HepG2 (cell line): Measurements from ENCODE around the gene TMEM131. TPM values are rescaled to one million over a fixed set of nuclear protein-coding genes. Genes with fewer than 3 reads are reported as not detected.

Experiments used
- ATAC-seq: fragments of 200-7000 bp; cut with Tn5 transposase; 3 replicates; pipeline ENCODE4 v1.9.1; 2020; ENCODE audit warnings: mild to moderate bottlenecking, moderate library complexity
- BruUV-seq: library from RNA; stranded (reverse); fragments of 400-500 nt; replicated peaks from 2 replicates; lab custom pipeline; 2021; lab: Mats Ljungman, UMichigan
- CTCF ChIA-PET: fragments of 300-600 bp; formaldehyde crosslinking; extraction: SDS; loops from one replicate; lab custom pipeline; 2021; ENCODE audit warnings: low total read pairs, inconsistent platforms, low intra/inter-chr PET ratio; lab: Yijun Ruan, JAX
- POLR2A ChIA-PET: fragments of 350-600 bp; sonication (Branson Sonifier 250); formaldehyde crosslinking; loops from one replicate; lab custom pipeline; 2020; ENCODE audit warnings: antibody characterized with exemption, inconsistent platforms; lab: Yijun Ruan, JAX
- DNase-seq: peaks from one replicate; pipeline ENCODE4 v3.0.0-alpha.2; 2015; ENCODE audit warnings: low spot score
- FAIRE-seq: peaks from 3 replicates; lab custom pipeline; 2011; peaks lifted over from hg19 to GRCh38; lab: Jason Lieb, UNC
- H2AFZ ChIP-seq: one replicate; pipeline ENCODE4 v1.6.1; 2011; ENCODE audit warnings: low read length, inconsistent platforms
- H3K27ac ChIP-seq: fragments of 300-600 bp; 3 replicates; pipeline ENCODE4 v1.8.0; 2011; ENCODE audit warnings: mixed run types, mild to moderate bottlenecking, mixed read lengths, low read length, inconsistent platforms; ENCODE audit not compliant: insufficient read depth; ENCODE audit errors: extremely low read length
- H3K27me3 ChIP-seq, 2 experiments: fragments of 200-600 bp in 1 of 2; 2 replicates in 1 of 2; 3 replicates in 1 of 2; pipeline versions ENCODE4 v1.6.0 to v1.8.0; 2011; ENCODE audit warnings: low read length in 2 of 2, mild to moderate bottlenecking in 2 of 2, moderate library complexity in 2 of 2, inconsistent platforms in 1 of 2; ENCODE audit not compliant: insufficient read depth in 2 of 2, control insufficient read depth in 1 of 2
- H3K36me3 ChIP-seq, 2 experiments: fragments of 200-600 bp in 1 of 2; replicated peaks in 1 of 2; 2 replicates in 1 of 2; 3 replicates in 1 of 2; pipeline versions ENCODE4 v1.5.1 to v1.8.0; 2011; ENCODE audit warnings: low read length in 2 of 2, inconsistent platforms in 1 of 2; ENCODE audit not compliant: insufficient read depth in 2 of 2, control insufficient read depth in 1 of 2
- H3K4me1 ChIP-seq: 2 replicates; pipeline ENCODE4 v1.5.1; 2012; ENCODE audit warnings: low read length, inconsistent platforms; ENCODE audit not compliant: insufficient read depth
- H3K4me2 ChIP-seq: 2 replicates; pipeline ENCODE4 v1.6.0; 2011; ENCODE audit warnings: low read depth, low read length, inconsistent platforms
- H3K4me3 ChIP-seq, 3 experiments: fragments of 200-600 bp in 1 of 3; sonication (generic), shearing (Covaris generic) in 1 of 3; replicated peaks in 1 of 3; 2 replicates each; pipeline ENCODE4 v1.5.1; 2011 to 2016; ENCODE audit warnings: low read length in 3 of 3, inconsistent platforms in 2 of 3, low read depth in 2 of 3, mild to moderate bottlenecking in 2 of 3, control low read depth in 1 of 3, mixed read lengths in 1 of 3; ENCODE audit not compliant: insufficient read depth in 1 of 3
- H3K79me2 ChIP-seq: one replicate; pipeline ENCODE4 v1.6.1; 2011; ENCODE audit warnings: low read length, inconsistent platforms; ENCODE audit not compliant: insufficient read depth
- H3K9ac ChIP-seq: 2 replicates; pipeline ENCODE4 v1.6.0; 2011; ENCODE audit warnings: mild to moderate bottlenecking, low read depth, low read length, inconsistent platforms; ENCODE audit not compliant: insufficient read depth
- H3K9me3 ChIP-seq: 2 replicates; pipeline ENCODE4 v1.5.1; 2012; ENCODE audit warnings: mild to moderate bottlenecking, low read length
- H4K20me1 ChIP-seq: 2 replicates; pipeline ENCODE4 v1.6.0; 2011; ENCODE audit warnings: inconsistent platforms, mild to moderate bottlenecking, low read length, moderate library complexity; ENCODE audit not compliant: insufficient read depth
- ATF7 ChIP-seq, 2 experiments: fragments of 450-650 bp in 1 of 2; sonication (generic) in 1 of 2; formaldehyde crosslinking in 1 of 2; IDR thresholded peaks; 2 replicates each; pipeline versions ENCODE4 v1.4.0 to v1.6.1; 2016 to 2020; ENCODE audit warnings: antibody characterized with exemption in 1 of 2, mild to moderate bottlenecking in 1 of 2, missing genetic modification reagents in 1 of 2
- ELF3 ChIP-seq: IDR thresholded peaks from 2 replicates; pipeline ENCODE4 v1.6.1; 2016; ENCODE audit warnings: missing genetic modification reagents, missing compliant biosample characterization
- GATA4 ChIP-seq: sonication (generic); IDR thresholded peaks from 2 replicates; pipeline ENCODE4 v1.6.1; 2016; ENCODE audit warnings: antibody characterized with exemption, low read depth, borderline replicate concordance
- PAF1 ChIP-seq: IDR thresholded peaks from 2 replicates; pipeline ENCODE4 v1.6.1; 2016; ENCODE audit warnings: missing genetic modification reagents, missing compliant biosample characterization
- RARG ChIP-seq: sonication (generic); formaldehyde crosslinking; IDR thresholded peaks from 2 replicates; pipeline ENCODE4 v1.4.0; 2020; ENCODE audit warnings: low read depth, mild to moderate bottlenecking, missing genetic modification reagents
- SMARCE1 ChIP-seq: fragments of 450-650 bp; IDR thresholded peaks from 2 replicates; pipeline ENCODE4 v1.6.1; 2017; ENCODE audit warnings: borderline replicate concordance
- SP2 ChIP-seq: sonication (generic); formaldehyde crosslinking; IDR thresholded peaks from 2 replicates; pipeline ENCODE4 v1.5.1; 2020; ENCODE audit warnings: mild to moderate bottlenecking, missing genetic modification reagents
- STAG1 ChIP-seq: sonication (generic); formaldehyde crosslinking; IDR thresholded peaks from 2 replicates; pipeline ENCODE4 v1.4.0; 2020; ENCODE audit warnings: missing genetic modification reagents
- TCF7L2 ChIP-seq: IDR thresholded peaks from 2 replicates; pipeline ENCODE4 v1.6.1; 2011; ENCODE audit warnings: mild to moderate bottlenecking, low read depth, low read length, moderate library complexity
- ZBTB7A ChIP-seq: sonication (generic); formaldehyde crosslinking; IDR thresholded peaks from 2 replicates; pipeline ENCODE4 v1.8.0; 2022; ENCODE audit warnings: mild to moderate bottlenecking, missing genetic modification reagents
- ZFY ChIP-seq: sonication (generic); formaldehyde crosslinking; IDR thresholded peaks from 2 replicates; pipeline ENCODE4 v1.4.0; 2020; ENCODE audit warnings: missing genetic modification reagents
- ZNF260 ChIP-seq: sonication (generic); formaldehyde crosslinking; IDR thresholded peaks from 2 replicates; pipeline ENCODE4 v1.4.0; 2020; ENCODE audit warnings: missing genetic modification reagents, low read depth, mild to moderate bottlenecking, borderline replicate concordance
- ZNF451 ChIP-seq: sonication (generic); formaldehyde crosslinking; IDR thresholded peaks from 2 replicates; pipeline ENCODE4 v1.5.0; 2020; ENCODE audit warnings: mild to moderate bottlenecking, missing genetic modification reagents
- ZNF709 ChIP-seq: sonication (generic); formaldehyde crosslinking; IDR thresholded peaks from 2 replicates; pipeline ENCODE4 v1.5.0; 2020; ENCODE audit warnings: mild to moderate bottlenecking, missing genetic modification reagents
- WGBS: methylation state at CpG from one replicate; pipeline ENCODE4 v1.1.6; 2017; ENCODE audit warnings: low lambda C conversion rate; 5-methylcytosine and 5-hydroxymethylcytosine counted together
- in situ Hi-C: cut with HindIII; loops from 2 replicates; pipeline ENCODE4 v1.10.0; 2017; ENCODE audit warnings: low pct_unique_long_range_greater_than_20kb; ENCODE audit not compliant: extremely low pct_ligation_motif_present
- intact Hi-C: fragments of 100-400 bp; cut with micrococcal nuclease; formaldehyde crosslinking; loops from one replicate; pipeline ENCODE4 v1.10.0; 2022; ENCODE audit not compliant: unreplicated experiment
- polyA plus RNA-seq, 8 experiments: library from polyadenylated mRNA; depleted of rRNA in 3 of 8; stranded (reverse) in 7 of 8; unstranded in 1 of 8; fragments of >200 nt; fragmentation: Illumina TruSeq in 4 of 8; extraction: Trizol in 4 of 8; gene quantifications; 2 replicates each; pipeline versions ENCODE4 v1.2.1 to v1.2.3, GENCODE V29; 2011 to 2016; ENCODE audit warnings: low read depth in 4 of 8, missing spikeins in 1 of 8, mixed read lengths in 1 of 8; ENCODE audit not compliant: insufficient read depth in 1 of 8
- total RNA-seq, 5 experiments: library from RNA; depleted of rRNA; stranded (reverse); fragments of >200 nt; fragmentation: Illumina TruSeq; extraction: Trizol; gene quantifications; 2 replicates each; pipeline ENCODE4 v1.2.3, GENCODE V29; 2016; ENCODE audit warnings: low read depth in 1 of 5
- TF ChIP-seq, protein P1 (sequence below): sonication (generic); formaldehyde crosslinking; IDR thresholded peaks from 2 replicates; pipeline ENCODE4 v1.5.0; 2020; ENCODE audit warnings: mild to moderate bottlenecking, missing genetic modification reagents
- TF ChIP-seq, protein P2 (sequence below): sonication (generic); formaldehyde crosslinking; IDR thresholded peaks from 2 replicates; pipeline ENCODE4 v1.8.0; 2022; ENCODE audit warnings: missing genetic modification reagents, mild to moderate bottlenecking, borderline replicate concordance
- TF ChIP-seq, protein P3 (sequence below): sonication (generic); formaldehyde crosslinking; IDR thresholded peaks from 2 replicates; pipeline ENCODE4 v1.5.1; 2020; ENCODE audit warnings: mild to moderate bottlenecking, moderate library complexity, missing genetic modification reagents
- TF ChIP-seq, protein P4 (sequence below): sonication (generic); formaldehyde crosslinking; IDR thresholded peaks from 2 replicates; pipeline ENCODE4 v1.4.0; 2020; ENCODE audit warnings: missing genetic modification reagents, borderline replicate concordance

TMEM131 gene
- total and polyA plus RNA-seq, 2 of the 13 experiments (the other 11 are each of a cell fraction or from before 2014, with no cell fraction given): 17.9 to 19.5 TPM

DNA sequence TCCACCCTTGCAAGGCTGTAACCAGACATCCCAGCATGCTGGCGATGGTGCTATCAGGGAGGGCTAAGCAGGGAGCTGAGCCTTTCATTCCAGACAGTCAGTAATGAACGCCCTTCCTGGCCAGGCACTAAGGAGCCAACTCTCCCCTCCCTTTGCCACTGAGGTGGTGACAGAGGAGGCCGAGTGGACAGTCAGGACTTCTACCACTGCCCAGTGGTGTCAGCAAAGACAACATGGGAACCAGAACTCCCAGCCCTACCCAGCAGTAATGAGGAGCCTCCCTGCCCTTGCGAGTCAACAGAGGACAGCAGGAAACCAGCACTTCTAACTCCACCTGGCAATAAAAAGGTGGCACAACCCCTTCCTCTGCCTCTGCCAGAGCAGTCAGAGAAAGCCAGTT is 213.8 kb downstream of the TMEM131 start:
- CTCF ChIA-PET: no interaction called here

More for the DNA sequence above, 213.8 kb downstream of the TMEM131 start:
- no peaks in the 10 kb centered on the region for H3K27me3 ChIP-seq
- H3K9ac ChIP-seq: no peak overlapping the region
- ATAC-seq (no peak), DNase-seq (no peak), FAIRE-seq (no peak)
- no peak overlapping the region for H3K4me3 ChIP-seq
- intact Hi-C loops (no loop called here), in situ Hi-C loops (no loop called here)
- peaks cover 2 to 9% of the 10 kb centered on the region in 2 experiments; a peak in 3 of 5 replicates for H3K36me3 ChIP-seq
- H3K79me2 ChIP-seq: no peaks in the 10 kb centered on the region
- H3K4me1 ChIP-seq: no peaks in the 10 kb centered on the region
- BruUV-seq: no TSS peak
- no peaks in the 10 kb centered on the region for H4K20me1 ChIP-seq
- H3K4me2 ChIP-seq: no peak overlapping the region
- H2AFZ ChIP-seq: no peak overlapping the region
- no peak overlapping the region for H3K27ac ChIP-seq
- TF ChIP-seq STAG1 (CRISPR knock-in tag) (no peak), PAF1 (CRISPR knock-in tag) (no peak), ZNF451 (CRISPR knock-in tag) (no peak), RARG (CRISPR knock-in tag) (no peak), SP2 (no peak), ZNF260 (CRISPR knock-in tag) (no peak), GATA4 (no peak), ZBTB7A (CRISPR knock-in tag) (no peak), TCF7L2 (no peak), ZNF709 (CRISPR knock-in tag) (no peak), ZFY (no peak), ELF3 (no peak), SMARCE1 (no peak), ATF7 (IDR thresholded peaks at IDR 0.05) (no peak), ATF7 (CRISPR knock-in tag; IDR thresholded peaks at IDR 0.05) (no peak)
- TF ChIP-seq, protein P1, sequence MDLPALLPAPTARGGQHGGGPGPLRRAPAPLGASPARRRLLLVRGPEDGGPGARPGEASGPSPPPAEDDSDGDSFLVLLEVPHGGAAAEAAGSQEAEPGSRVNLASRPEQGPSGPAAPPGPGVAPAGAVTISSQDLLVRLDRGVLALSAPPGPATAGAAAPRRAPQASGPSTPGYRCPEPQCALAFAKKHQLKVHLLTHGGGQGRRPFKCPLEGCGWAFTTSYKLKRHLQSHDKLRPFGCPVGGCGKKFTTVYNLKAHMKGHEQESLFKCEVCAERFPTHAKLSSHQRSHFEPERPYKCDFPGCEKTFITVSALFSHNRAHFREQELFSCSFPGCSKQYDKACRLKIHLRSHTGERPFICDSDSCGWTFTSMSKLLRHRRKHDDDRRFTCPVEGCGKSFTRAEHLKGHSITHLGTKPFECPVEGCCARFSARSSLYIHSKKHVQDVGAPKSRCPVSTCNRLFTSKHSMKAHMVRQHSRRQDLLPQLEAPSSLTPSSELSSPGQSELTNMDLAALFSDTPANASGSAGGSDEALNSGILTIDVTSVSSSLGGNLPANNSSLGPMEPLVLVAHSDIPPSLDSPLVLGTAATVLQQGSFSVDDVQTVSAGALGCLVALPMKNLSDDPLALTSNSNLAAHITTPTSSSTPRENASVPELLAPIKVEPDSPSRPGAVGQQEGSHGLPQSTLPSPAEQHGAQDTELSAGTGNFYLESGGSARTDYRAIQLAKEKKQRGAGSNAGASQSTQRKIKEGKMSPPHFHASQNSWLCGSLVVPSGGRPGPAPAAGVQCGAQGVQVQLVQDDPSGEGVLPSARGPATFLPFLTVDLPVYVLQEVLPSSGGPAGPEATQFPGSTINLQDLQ (CRISPR knock-in tag): no peak
- TF ChIP-seq, protein P2, sequence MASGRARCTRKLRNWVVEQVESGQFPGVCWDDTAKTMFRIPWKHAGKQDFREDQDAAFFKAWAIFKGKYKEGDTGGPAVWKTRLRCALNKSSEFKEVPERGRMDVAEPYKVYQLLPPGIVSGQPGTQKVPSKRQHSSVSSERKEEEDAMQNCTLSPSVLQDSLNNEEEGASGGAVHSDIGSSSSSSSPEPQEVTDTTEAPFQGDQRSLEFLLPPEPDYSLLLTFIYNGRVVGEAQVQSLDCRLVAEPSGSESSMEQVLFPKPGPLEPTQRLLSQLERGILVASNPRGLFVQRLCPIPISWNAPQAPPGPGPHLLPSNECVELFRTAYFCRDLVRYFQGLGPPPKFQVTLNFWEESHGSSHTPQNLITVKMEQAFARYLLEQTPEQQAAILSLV: no peak
- TF ChIP-seq, protein P3, sequence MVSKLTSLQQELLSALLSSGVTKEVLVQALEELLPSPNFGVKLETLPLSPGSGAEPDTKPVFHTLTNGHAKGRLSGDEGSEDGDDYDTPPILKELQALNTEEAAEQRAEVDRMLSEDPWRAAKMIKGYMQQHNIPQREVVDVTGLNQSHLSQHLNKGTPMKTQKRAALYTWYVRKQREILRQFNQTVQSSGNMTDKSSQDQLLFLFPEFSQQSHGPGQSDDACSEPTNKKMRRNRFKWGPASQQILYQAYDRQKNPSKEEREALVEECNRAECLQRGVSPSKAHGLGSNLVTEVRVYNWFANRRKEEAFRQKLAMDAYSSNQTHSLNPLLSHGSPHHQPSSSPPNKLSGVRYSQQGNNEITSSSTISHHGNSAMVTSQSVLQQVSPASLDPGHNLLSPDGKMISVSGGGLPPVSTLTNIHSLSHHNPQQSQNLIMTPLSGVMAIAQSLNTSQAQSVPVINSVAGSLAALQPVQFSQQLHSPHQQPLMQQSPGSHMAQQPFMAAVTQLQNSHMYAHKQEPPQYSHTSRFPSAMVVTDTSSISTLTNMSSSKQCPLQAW: no peak
- TF ChIP-seq, protein P4, sequence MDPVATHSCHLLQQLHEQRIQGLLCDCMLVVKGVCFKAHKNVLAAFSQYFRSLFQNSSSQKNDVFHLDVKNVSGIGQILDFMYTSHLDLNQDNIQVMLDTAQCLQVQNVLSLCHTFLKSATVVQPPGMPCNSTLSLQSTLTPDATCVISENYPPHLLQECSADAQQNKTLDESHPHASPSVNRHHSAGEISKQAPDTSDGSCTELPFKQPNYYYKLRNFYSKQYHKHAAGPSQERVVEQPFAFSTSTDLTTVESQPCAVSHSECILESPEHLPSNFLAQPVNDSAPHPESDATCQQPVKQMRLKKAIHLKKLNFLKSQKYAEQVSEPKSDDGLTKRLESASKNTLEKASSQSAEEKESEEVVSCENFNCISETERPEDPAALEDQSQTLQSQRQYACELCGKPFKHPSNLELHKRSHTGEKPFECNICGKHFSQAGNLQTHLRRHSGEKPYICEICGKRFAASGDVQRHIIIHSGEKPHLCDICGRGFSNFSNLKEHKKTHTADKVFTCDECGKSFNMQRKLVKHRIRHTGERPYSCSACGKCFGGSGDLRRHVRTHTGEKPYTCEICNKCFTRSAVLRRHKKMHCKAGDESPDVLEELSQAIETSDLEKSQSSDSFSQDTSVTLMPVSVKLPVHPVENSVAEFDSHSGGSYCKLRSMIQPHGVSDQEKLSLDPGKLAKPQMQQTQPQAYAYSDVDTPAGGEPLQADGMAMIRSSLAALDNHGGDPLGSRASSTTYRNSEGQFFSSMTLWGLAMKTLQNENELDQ (CRISPR knock-in tag): no peak
- H3K9me3 ChIP-seq: no peaks in the 10 kb centered on the region
- POLR2A ChIA-PET: no interaction called here
- WGBS: 96% methylated on average over 4 of the region's 4 CpGs
